Osteocyte (in vitro differentiated cells): ENCODE data around the gene LAYN. TPM values are rescaled to one million over a fixed set of nuclear protein-coding genes. Genes with fewer than 3 reads are reported as not detected.

ENCODE experiments used
- DNase-seq: peaks from one replicate; pipeline ENCODE4 v3.0.0; 2021; ENCODE audit warnings: mixed read lengths; ENCODE audit not compliant: unreplicated experiment; ENCODE audit errors: extremely low spot score
- H3K27ac Mint-ChIP-seq: one replicate; pipeline ENCODE4 v1.8.0; 2021; ENCODE audit warnings: mild to moderate bottlenecking, mixed read lengths; ENCODE audit not compliant: unreplicated experiment
- H3K27me3 Mint-ChIP-seq: one replicate; pipeline ENCODE4 v1.8.0; 2021; ENCODE audit warnings: mixed read lengths; ENCODE audit not compliant: unreplicated experiment
- H3K36me3 Mint-ChIP-seq: one replicate; pipeline ENCODE4 v1.8.0; 2021; ENCODE audit warnings: mixed read lengths; ENCODE audit not compliant: unreplicated experiment
- H3K4me1 Mint-ChIP-seq: one replicate; pipeline ENCODE4 v1.8.0; 2021; ENCODE audit warnings: mixed read lengths; ENCODE audit not compliant: unreplicated experiment
- H3K4me3 Mint-ChIP-seq: one replicate; pipeline ENCODE4 v1.8.0; 2021; ENCODE audit warnings: mild to moderate bottlenecking, moderate library complexity, mixed read lengths; ENCODE audit not compliant: unreplicated experiment
- H3K9me3 Mint-ChIP-seq: one replicate; pipeline ENCODE4 v1.8.0; 2021; ENCODE audit warnings: mixed read lengths; ENCODE audit not compliant: unreplicated experiment
- microRNA-seq: library from miRNA; unstranded; fragments of <30 nt; microRNA quantifications from one replicate; pipeline ENCODE4 v1.1.0, GENCODE V29; 2020; ENCODE audit not compliant: unreplicated experiment
- total RNA-seq: library from RNA; stranded (reverse); gene quantifications from 2 replicates; pipeline ENCODE4 v1.2.1, GENCODE V29; 2021
- TF ChIP-seq, protein P1 (sequence below): fragments of 200-600 bp; sonication (generic); IDR thresholded peaks from 2 replicates; pipeline ENCODE4 v1.5.0; 2021; ENCODE audit warnings: antibody characterized with exemption, mild to moderate bottlenecking, moderate library complexity

The LAYN gene
- total RNA-seq, 1 donor from 2014 or later: 12.8 TPM

DNA sequence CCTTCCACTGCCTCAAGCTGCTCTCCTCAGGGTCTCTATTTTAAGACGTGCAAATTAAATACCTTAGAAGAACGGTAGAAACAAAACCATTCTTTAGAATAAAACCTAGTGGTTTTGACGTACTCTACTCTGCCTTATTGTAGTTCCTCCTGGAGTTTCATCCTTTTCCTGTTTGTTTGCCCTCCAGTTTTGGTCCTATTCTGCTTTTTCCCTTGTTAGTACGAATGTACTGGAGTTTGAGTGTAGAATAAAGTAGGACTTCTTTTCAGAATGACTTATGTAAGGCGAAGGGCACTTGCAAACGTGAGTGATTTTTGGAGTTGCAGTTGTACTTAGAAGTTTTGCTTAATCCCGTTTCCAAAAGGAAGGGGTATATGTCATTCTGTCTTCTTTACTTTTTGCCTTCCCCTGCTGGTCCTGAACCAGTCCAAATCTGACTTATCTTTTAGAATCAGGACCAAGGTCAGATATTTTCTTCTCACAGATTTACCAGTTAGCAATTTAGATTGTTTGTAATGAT, 63.2 kb downstream of the LAYN start:
- Mint-ChIP-seq H3K4me3 (peak overlapping the region; percentile 83), H3K9me3 (no peaks in the 10 kb centered on the region), H3K4me1 (peaks cover 28% of the 10 kb centered on the region), H3K27ac (peak overlapping the region; percentile 89), H3K36me3 (peaks cover 2% of the 10 kb centered on the region), H3K27me3 (no peaks in the 10 kb centered on the region)
- TF ChIP-seq, protein P1, sequence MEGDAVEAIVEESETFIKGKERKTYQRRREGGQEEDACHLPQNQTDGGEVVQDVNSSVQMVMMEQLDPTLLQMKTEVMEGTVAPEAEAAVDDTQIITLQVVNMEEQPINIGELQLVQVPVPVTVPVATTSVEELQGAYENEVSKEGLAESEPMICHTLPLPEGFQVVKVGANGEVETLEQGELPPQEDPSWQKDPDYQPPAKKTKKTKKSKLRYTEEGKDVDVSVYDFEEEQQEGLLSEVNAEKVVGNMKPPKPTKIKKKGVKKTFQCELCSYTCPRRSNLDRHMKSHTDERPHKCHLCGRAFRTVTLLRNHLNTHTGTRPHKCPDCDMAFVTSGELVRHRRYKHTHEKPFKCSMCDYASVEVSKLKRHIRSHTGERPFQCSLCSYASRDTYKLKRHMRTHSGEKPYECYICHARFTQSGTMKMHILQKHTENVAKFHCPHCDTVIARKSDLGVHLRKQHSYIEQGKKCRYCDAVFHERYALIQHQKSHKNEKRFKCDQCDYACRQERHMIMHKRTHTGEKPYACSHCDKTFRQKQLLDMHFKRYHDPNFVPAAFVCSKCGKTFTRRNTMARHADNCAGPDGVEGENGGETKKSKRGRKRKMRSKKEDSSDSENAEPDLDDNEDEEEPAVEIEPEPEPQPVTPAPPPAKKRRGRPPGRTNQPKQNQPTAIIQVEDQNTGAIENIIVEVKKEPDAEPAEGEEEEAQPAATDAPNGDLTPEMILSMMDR: no peak
- no peak for DNase-seq

DNA sequence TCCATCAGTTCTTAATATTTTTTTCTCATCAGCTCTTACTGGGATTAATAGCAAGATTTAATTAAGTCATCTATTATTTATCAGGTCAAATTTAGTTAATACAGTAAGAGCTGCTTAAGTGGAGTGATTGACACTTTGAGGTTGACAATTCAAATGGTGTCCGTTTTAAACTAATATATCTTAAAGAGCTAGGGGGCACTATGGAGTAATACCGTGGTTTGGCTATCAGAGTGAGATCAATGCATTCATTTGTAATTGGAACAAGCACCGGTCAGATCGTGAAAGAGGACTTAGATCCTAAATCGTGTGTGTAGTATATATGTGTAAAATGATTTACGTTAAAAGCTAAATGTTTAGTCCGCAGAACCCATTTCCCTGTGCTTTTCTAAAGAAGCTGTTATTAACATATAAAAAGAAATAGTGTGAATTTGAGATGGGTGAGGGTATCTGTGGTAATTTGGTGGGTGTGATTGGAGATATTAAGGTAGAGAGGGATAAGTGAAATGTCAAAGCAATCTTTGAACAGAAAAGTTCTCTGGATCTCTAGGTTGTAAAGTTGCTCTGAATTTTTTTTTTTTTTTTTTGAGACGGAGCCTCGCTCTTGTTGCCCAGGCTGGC, 64.0 kb downstream of the LAYN start:
- TF ChIP-seq, protein P1: peak; percentile 71
- H3K36me3 Mint-ChIP-seq: peaks cover 2% of the 10 kb centered on the region
- H3K9me3 Mint-ChIP-seq: no peaks in the 10 kb centered on the region
- no peak for DNase-seq
- H3K27ac Mint-ChIP-seq: no peak overlapping the region
- peaks cover 27% of the 10 kb centered on the region for H3K4me1 Mint-ChIP-seq
- H3K4me3 Mint-ChIP-seq: peak overlapping the region; percentile 45
- no peaks in the 10 kb centered on the region for H3K27me3 Mint-ChIP-seq

DNA sequence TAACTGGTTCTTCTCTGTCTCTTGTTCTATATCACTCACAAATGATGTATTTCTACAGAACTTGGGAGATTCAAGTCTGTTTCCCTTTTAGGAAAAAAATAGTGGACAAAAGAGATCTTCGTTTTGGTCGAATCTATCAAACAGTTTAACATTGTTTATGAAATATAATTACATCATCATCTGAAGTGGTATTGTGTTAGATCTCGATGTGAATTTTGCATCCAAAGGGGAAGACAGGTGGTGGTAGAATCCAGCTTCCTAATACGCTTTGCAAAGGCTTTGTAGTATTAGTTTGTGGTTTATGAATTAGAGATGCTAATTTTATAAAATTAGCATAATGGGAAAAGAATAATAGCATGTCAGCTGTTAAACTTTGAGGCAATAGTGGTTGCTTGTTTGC, 65.2 kb downstream of the LAYN start:
- Mint-ChIP-seq H3K4me1 (peaks cover 27% of the 10 kb centered on the region), H3K36me3 (peaks cover 2% of the 10 kb centered on the region), H3K4me3 (no peak overlapping the region), H3K27me3 (no peaks in the 10 kb centered on the region), H3K9me3 (no peaks in the 10 kb centered on the region), H3K27ac (no peak overlapping the region)
- TF ChIP-seq, protein P1: no peak
- no peak for DNase-seq

DNA sequence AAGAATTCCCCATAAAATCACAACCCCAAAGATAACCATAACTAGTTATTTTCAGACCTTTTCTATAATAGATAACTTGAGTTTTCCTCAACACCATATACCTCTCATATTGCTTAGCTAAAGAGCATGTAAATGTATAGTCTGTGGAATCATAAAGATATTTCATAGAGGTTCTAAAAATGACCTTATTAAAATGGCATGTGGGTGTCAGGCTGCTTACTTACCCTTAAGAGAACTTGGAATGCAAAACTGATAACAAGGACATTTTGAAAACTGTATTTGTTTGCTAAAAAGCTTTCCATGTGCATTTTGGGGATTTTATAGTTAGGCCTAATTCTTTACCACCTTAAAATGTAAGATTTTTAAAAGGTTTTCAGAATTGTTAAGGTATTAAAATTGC, 66.5 kb downstream of the LAYN start:
- Mint-ChIP-seq H3K4me3 (no peak overlapping the region), H3K9me3 (no peaks in the 10 kb centered on the region), H3K36me3 (peaks cover 2% of the 10 kb centered on the region), H3K27me3 (no peaks in the 10 kb centered on the region), H3K4me1 (peaks cover 23% of the 10 kb centered on the region), H3K27ac (no peak overlapping the region)
- TF ChIP-seq, protein P1: no peak
- DNase-seq: no peak

DNA sequence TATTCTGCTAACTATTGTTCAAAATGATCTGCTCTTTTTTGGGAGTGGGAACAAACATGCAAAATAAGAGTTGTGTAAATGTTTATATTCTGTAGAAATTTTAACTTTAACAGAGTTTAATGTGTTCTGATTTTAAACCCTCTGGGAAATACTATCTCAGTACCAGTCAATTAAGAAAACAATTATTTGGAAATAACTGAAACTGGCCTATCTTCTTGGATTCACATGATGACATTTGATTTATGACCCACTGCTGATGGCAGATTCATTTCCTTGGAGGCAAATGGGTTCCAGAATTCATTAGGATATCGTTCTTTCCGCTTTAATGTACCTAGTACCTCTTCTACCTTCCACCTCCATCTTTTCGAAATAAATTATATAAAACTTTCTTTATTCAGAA, 67.2 kb downstream of the LAYN start:
- no peak overlapping the region for H3K27ac Mint-ChIP-seq
- no peaks in the 10 kb centered on the region for H3K27me3 Mint-ChIP-seq
- TF ChIP-seq, protein P1: no peak
- DNase-seq: no peak
- peaks cover 26% of the 10 kb centered on the region for H3K4me1 Mint-ChIP-seq
- H3K9me3 Mint-ChIP-seq: no peaks in the 10 kb centered on the region
- no peak overlapping the region for H3K4me3 Mint-ChIP-seq
- peaks cover 2% of the 10 kb centered on the region for H3K36me3 Mint-ChIP-seq

Small RNAs within 50 kb of the gene (microRNA-seq; reads per million reads assigned to microRNA genes)
- gene MIR34B (3.8 reads per million), gene MIR34C (30.1 reads per million, percentile 36 among the genes with 10 or more reads in this experiment)

Other genes starting within 250 kb of the LAYN start
- not detected in 2 replicates for gene POU2AF3, start 242.2 kb upstream of the LAYN start, total RNA-seq
- gene POU2AF1, start 161.4 kb upstream of the LAYN start, total RNA-seq: not detected in 2 replicates
- not detected in 2 replicates for gene BTG4, start 28.3 kb upstream of the LAYN start, total RNA-seq
- gene HOATZ, start 25.9 kb upstream of the LAYN start, total RNA-seq: not detected in 2 replicates
- gene SIK2, start 61.7 kb downstream of the LAYN start, total RNA-seq: 19.0 and 21.9 TPM in 2 replicates
- gene PPP2R1B, start 225.7 kb downstream of the LAYN start, total RNA-seq: 25.2 and 26.0 TPM in 2 replicates